OCI-M2 (cell line): ENCODE data around the gene FAM124A.

Source experiments
- DNase-seq: peaks from one replicate; lab custom pipeline; 2025; ENCODE audit not compliant: unreplicated experiment; lab: John Stamatoyannopoulos, UW

Gene FAM124A

GRCh38 chr13:51303063-51303552 is 80.9 kb downstream of the FAM124A start:
- no peak for DNase-seq

GRCh38 chr13:51303882-51304281 is 81.7 kb downstream of the FAM124A start:
- DNase-seq: no peak

GRCh38 chr13:51305271-51305967 is 83.2 kb downstream of the FAM124A start:
- DNase-seq: no peak

- no peak for DNase-seq
These were observed 86.6 kb downstream of the FAM124A start for GRCh38 chr13:51308781-51309180.

- no peak for DNase-seq
These were observed 89.0 kb downstream of the FAM124A start for GRCh38 chr13:51311231-51311630.

- DNase-seq: no peak
These were observed 89.8 kb downstream of the FAM124A start for GRCh38 chr13:51311957-51312520.

GRCh38 chr13:51313619-51314018 is 91.4 kb downstream of the FAM124A start:
- no peak for DNase-seq

GRCh38 chr13:51317262-51317661 is 95.1 kb downstream of the FAM124A start:
- no peak for DNase-seq

GRCh38 chr13:51318015-51318414 is 95.8 kb downstream of the FAM124A start:
- no peak for DNase-seq

GRCh38 chr13:51318876-51319275 is 96.7 kb downstream of the FAM124A start:
- no peak for DNase-seq

GRCh38 chr13:51321836-51322235 is 99.6 kb downstream of the FAM124A start:
- no peak for DNase-seq

- DNase-seq: no peak
These were observed 100.6 kb downstream of the FAM124A start for GRCh38 chr13:51322826-51323225.

- no peak for DNase-seq
These were observed 101.8 kb downstream of the FAM124A start for GRCh38 chr13:51323824-51324511.

- DNase-seq: no peak
These were observed 102.7 kb downstream of the FAM124A start for GRCh38 chr13:51324714-51325420.

- DNase-seq: no peak
These were observed 103.6 kb downstream of the FAM124A start for GRCh38 chr13:51325837-51326236.

GRCh38 chr13:51326777-51327176 is 104.6 kb downstream of the FAM124A start:
- no peak for DNase-seq

GRCh38 chr13:51327961-51328360 is 105.8 kb downstream of the FAM124A start:
- DNase-seq: no peak

- no peak for DNase-seq
These were observed 106.3 kb downstream of the FAM124A start for GRCh38 chr13:51328488-51328887.

- no peak for DNase-seq
These were observed 107.4 kb downstream of the FAM124A start for GRCh38 chr13:51329606-51330005.

GRCh38 chr13:51330791-51331190 is 108.6 kb downstream of the FAM124A start:
- DNase-seq: no peak

GRCh38 chr13:51331354-51331861 is 109.2 kb downstream of the FAM124A start:
- DNase-seq: no peak
